Neuronal stem cell (in vitro differentiated cells): ENCODE data around the gene MYCBPAP.
A peak's percentile ranks its signal among the peaks of the same experiment; 100 is the strongest.

Source experiments
- DNase-seq: peaks from one replicate; pipeline ENCODE4 v3.0.0-alpha.2; 2013; ENCODE audit warnings: low spot score
- H2AFZ ChIP-seq: one replicate; pipeline ENCODE4 v1.6.1; 2013; ENCODE audit warnings: mild to moderate bottlenecking, low read length, inconsistent platforms
- H2AK5ac ChIP-seq: 2 replicates; pipeline ENCODE4 v1.6.1; 2013; ENCODE audit warnings: low read depth, mild to moderate bottlenecking, inconsistent platforms, low read length, moderate library complexity, mixed read lengths
- H2BK120ac ChIP-seq: 2 replicates; pipeline ENCODE4 v1.6.1; 2013; ENCODE audit warnings: low read depth, mild to moderate bottlenecking, inconsistent platforms, low read length, moderate library complexity, mixed read lengths
- H2BK12ac ChIP-seq: one replicate; pipeline ENCODE4 v1.6.1; 2013; ENCODE audit warnings: low read length, inconsistent platforms
- H2BK15ac ChIP-seq: 2 replicates; pipeline ENCODE4 v1.6.1; 2013; ENCODE audit warnings: mild to moderate bottlenecking, low read length, inconsistent platforms, mixed read lengths
- H2BK5ac ChIP-seq: one replicate; pipeline ENCODE4 v1.6.1; 2013; ENCODE audit warnings: inconsistent platforms, mild to moderate bottlenecking, low read length, moderate library complexity
- H3K14ac ChIP-seq: one replicate; pipeline ENCODE4 v1.6.1; 2013; ENCODE audit warnings: low read length, inconsistent platforms
- H3K18ac ChIP-seq: 2 replicates; pipeline ENCODE4 v1.6.1; 2013; ENCODE audit warnings: low read length, inconsistent platforms
- H3K23ac ChIP-seq: 2 replicates; pipeline ENCODE4 v1.6.1; 2013; ENCODE audit warnings: low read depth, mild to moderate bottlenecking, mixed read lengths, low read length, inconsistent platforms; ENCODE audit not compliant: poor library complexity
- H3K27ac ChIP-seq: replicated peaks from 3 replicates; pipeline ENCODE4 v1.5.1; 2013; ENCODE audit warnings: low read length, inconsistent platforms
- H3K27me3 ChIP-seq, 3 experiments: 2 replicates each; pipeline ENCODE4 v1.6.1; 2013; ENCODE audit warnings: low read length in 3 of 3, mild to moderate bottlenecking in 2 of 3, inconsistent platforms in 1 of 3, low read depth in 1 of 3, mixed read lengths in 1 of 3, moderate library complexity in 1 of 3; ENCODE audit not compliant: control insufficient read depth in 3 of 3, insufficient read depth in 3 of 3
- H3K36me3 ChIP-seq, 2 donors: replicated peaks in 1 of 2; 2 replicates each; pipeline ENCODE4 v1.6.1; 2013; ENCODE audit warnings: low read length in 2 of 2; ENCODE audit not compliant: control insufficient read depth in 2 of 2, insufficient read depth in 2 of 2
- H3K4ac ChIP-seq: 2 replicates; pipeline ENCODE4 v1.6.1; 2013; ENCODE audit warnings: inconsistent platforms, mild to moderate bottlenecking, low read length, moderate library complexity
- H3K4me1 ChIP-seq, 2 donors: 1 replicate in 1 of 2; 2 replicates in 1 of 2; pipeline ENCODE4 v1.6.1; 2013; ENCODE audit warnings: low read length in 2 of 2, low read depth in 1 of 2; ENCODE audit not compliant: control insufficient read depth in 2 of 2, insufficient read depth in 1 of 2
- H3K4me2 ChIP-seq: one replicate; pipeline ENCODE4 v1.6.1; 2013; ENCODE audit warnings: mild to moderate bottlenecking, low read length, inconsistent platforms; ENCODE audit not compliant: insufficient read depth, poor library complexity, severe bottlenecking
- H3K4me3 ChIP-seq, 2 donors: 2 replicates each; pipeline ENCODE4 v1.5.1; 2013; ENCODE audit warnings: low read length in 2 of 2, mild to moderate bottlenecking in 2 of 2, inconsistent platforms in 1 of 2, moderate library complexity in 1 of 2
- H3K79me1 ChIP-seq: one replicate; pipeline ENCODE4 v1.6.1; 2013; ENCODE audit warnings: low read depth, mild to moderate bottlenecking, inconsistent platforms, low read length, moderate library complexity
- H3K9ac ChIP-seq: one replicate; pipeline ENCODE4 v1.6.1; 2013; ENCODE audit warnings: mild to moderate bottlenecking, low read depth, low read length, inconsistent platforms; ENCODE audit not compliant: poor library complexity
- H3K9me3 ChIP-seq, 2 donors: replicated peaks in 1 of 2; 2 replicates each; pipeline versions ENCODE3 to v1.6.1; 2013; ENCODE audit warnings: low read length in 2 of 2, mild to moderate bottlenecking in 2 of 2, inconsistent platforms in 1 of 2, low read depth in 1 of 2, mixed read lengths in 1 of 2, moderate library complexity in 1 of 2; ENCODE audit not compliant: control insufficient read depth in 2 of 2, insufficient read depth in 1 of 2
- H4K8ac ChIP-seq: one replicate; pipeline ENCODE4 v1.6.1; 2013; ENCODE audit warnings: low read depth, mild to moderate bottlenecking, inconsistent platforms, low read length, moderate library complexity
- H4K91ac ChIP-seq: one replicate; pipeline ENCODE4 v1.6.1; 2013; ENCODE audit warnings: low read length, low read depth, mild to moderate bottlenecking, inconsistent platforms; ENCODE audit not compliant: poor library complexity
- WGBS, 2 donors: extraction: QIAGEN DNeasy Blood & Tissue Kit; methylation state at CpG; one replicate each; pipeline ENCODE4 v1.1.7; 2013; ENCODE audit warnings: missing lambda C conversion rate in 2 of 2, mixed read lengths in 1 of 2; ENCODE audit not compliant: insufficient read length in 2 of 2, insufficient replicate concordance in 1 of 2; ENCODE audit errors: extremely low coverage in 2 of 2; 5-methylcytosine and 5-hydroxymethylcytosine counted together

The MYCBPAP gene

DNA sequence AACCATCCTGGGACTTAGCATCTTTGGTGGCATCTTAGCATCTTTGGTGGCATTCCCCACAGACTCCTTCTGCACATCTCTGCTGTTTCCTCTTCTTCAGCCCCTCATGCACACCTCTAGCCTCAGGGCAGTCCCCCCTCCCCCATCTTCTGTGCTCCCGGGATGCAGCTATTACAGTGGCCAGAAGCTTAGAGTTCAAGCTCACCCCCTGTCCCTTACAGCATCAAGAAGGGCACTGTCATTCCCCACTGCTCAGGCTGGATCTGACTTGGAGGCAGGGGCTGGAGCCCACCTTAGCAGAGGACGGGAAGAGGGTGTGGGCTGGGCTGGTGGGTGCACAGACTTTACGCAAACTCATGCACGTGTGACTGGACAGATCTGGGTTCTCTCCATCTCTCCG, 24.9 kb downstream of the MYCBPAP start:
- H2BK5ac ChIP-seq, result peak overlapping the region; percentile 4
- WGBS, 2 donors, result no CpG with 5 or more reads among the region's 5 CpGs
- peaks cover 2 to 72% (median 26%) of the 10 kb centered on the region in 3 experiments for H3K27me3 ChIP-seq

DNA sequence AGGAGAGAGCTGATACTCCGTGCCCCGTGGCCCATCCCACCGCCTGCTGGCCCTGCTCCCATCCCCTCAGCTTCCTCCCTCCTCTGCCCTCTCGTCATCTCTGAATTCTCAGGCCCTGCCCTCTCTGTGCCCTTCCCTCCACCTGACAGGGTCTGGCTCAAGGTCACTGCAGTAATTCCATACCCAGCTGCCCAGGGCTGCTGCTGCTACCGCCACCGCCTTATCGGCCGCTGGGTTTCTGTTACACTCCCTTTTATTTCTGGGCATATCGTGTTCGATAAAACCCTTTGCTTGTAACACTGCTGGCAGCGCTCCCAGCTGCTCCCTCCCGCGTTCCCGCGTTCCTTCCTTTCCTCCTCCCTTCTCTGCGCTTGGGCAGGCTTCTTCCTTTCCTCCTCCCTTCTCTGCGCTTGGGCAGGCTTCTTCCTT, 25.5 kb downstream of the MYCBPAP start:
- peak overlapping the region; percentile 62 for H3K4me2 ChIP-seq
- H3K9me3 ChIP-seq, result no peaks in the 10 kb centered on the region
- WGBS, 2 donors, result no CpG with 5 or more reads among the region's 17 CpGs
- no peaks in the 10 kb centered on the region for H3K36me3 ChIP-seq
- H3K9ac ChIP-seq, result peak overlapping the region; percentile 0
- H3K27me3 ChIP-seq, result peaks cover 2 to 69% (median 26%) of the 10 kb centered on the region in 3 experiments
- no peaks in the 10 kb centered on the region for H3K79me1 ChIP-seq
- no peak overlapping the region for H4K91ac ChIP-seq
- no peak for DNase-seq
- H3K14ac ChIP-seq, result no peak overlapping the region
- no peak overlapping the region for H3K4me3 ChIP-seq
- H2BK5ac ChIP-seq, result peak overlapping the region; percentile 4
- H3K18ac ChIP-seq, result peak overlapping the region; percentile 81
- no peak overlapping the region for H2BK12ac ChIP-seq
- H3K27ac ChIP-seq, result no peak overlapping the region
- H3K4ac ChIP-seq, result no peak overlapping the region
- no peak overlapping the region for H2BK120ac ChIP-seq
- H3K4me1 ChIP-seq, result peaks cover 23 to 32% of the 10 kb centered on the region in 2 donors
- H3K23ac ChIP-seq, result no peak overlapping the region
- peak overlapping the region; percentile 62 for H2BK15ac ChIP-seq
- no peak overlapping the region for H2AK5ac ChIP-seq
- H4K8ac ChIP-seq, result no peak overlapping the region
- no peak overlapping the region for H2AFZ ChIP-seq

More for the DNA sequence above, 24.9 kb downstream of the MYCBPAP start:
- H2BK120ac ChIP-seq, result no peak overlapping the region
- no peak overlapping the region for H3K27ac ChIP-seq
- H3K4me3 ChIP-seq, result no peak overlapping the region
- H2BK15ac ChIP-seq, result peak overlapping the region; percentile 11
- no peak overlapping the region for H3K4ac ChIP-seq
- H2AFZ ChIP-seq, result no peak overlapping the region
- H3K18ac ChIP-seq, result peak overlapping the region; percentile 55
- no peak overlapping the region for H4K91ac ChIP-seq
- H3K9me3 ChIP-seq, result no peaks in the 10 kb centered on the region
- H3K23ac ChIP-seq, result no peak overlapping the region
- no peaks in the 10 kb centered on the region for H3K36me3 ChIP-seq
- H3K79me1 ChIP-seq, result no peaks in the 10 kb centered on the region
- no peak overlapping the region for H4K8ac ChIP-seq
- no peak overlapping the region for H2AK5ac ChIP-seq
- H3K9ac ChIP-seq, result peak overlapping the region; percentile 82
- H2BK12ac ChIP-seq, result no peak overlapping the region
- H3K4me2 ChIP-seq, result peak overlapping the region; percentile 93
- no peak overlapping the region for H3K14ac ChIP-seq
- no peak for DNase-seq
- peaks cover 21 to 27% of the 10 kb centered on the region in 2 donors for H3K4me1 ChIP-seq

DNA sequence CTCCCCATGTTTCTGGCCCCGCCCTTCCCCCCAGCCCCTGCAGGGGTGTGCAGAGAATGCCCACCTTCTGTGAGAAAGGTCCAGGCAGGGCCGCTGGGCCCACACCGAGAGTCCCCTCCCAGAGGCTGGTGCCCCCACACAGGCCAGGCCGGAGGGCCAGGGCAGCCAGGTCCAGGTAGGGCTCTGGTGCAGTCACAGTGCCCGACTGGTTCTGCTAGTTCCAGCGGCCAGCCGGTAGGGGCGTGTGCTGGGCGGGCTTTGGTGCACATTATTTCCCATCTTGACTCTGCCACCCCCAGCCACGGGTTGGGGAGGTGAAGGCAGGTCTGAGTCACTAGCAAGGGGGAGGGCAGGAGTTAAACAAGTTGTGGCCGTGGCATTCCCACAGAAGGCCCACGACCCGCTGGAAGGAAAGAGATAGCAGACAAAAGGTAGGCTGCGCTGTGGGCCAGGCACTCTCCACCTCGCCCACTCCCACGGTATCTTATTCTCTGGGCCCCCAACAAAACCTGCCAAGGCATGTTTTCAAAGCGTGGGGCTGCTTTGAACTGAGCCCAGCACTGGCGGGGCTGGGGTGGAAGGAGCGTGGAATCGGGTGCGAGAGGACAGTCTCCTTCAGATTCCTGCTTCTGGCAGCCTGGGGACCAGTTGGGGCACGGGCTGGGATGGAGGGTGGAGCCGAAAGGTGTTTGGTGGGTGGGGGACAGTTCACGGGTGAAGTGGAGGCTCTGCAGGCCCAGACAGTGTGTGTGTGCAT, 26.2 kb downstream of the MYCBPAP start:
- Histone ChIP-seq H3K27me3 (peaks cover 2 to 69% (median 26%) of the 10 kb centered on the region in 3 experiments), H3K79me1 (no peaks in the 10 kb centered on the region), H3K27ac (no peak overlapping the region), H2AFZ (no peak overlapping the region), H2BK5ac (peak overlapping the region; percentile 59), H2BK15ac (peak overlapping the region; percentile 62), H2BK12ac (no peak overlapping the region), H3K4me2 (no peak overlapping the region), H3K9ac (peak overlapping the region; percentile 26), H3K18ac (peak overlapping the region; percentile 91), H3K23ac (peak overlapping the region; percentile 48), H3K9me3 (no peaks in the 10 kb centered on the region), H3K4me3 (no peak overlapping the region), H3K36me3 (no peaks in the 10 kb centered on the region), H4K8ac (no peak overlapping the region), H3K14ac (peak overlapping the region; percentile 25), H3K4me1 (peaks cover 28 to 32% of the 10 kb centered on the region in 2 donors), H2AK5ac (peak overlapping the region; percentile 83), H2BK120ac (no peak overlapping the region), H4K91ac (no peak overlapping the region), H3K4ac (no peak overlapping the region)
- WGBS, 2 donors, result no CpG with 5 or more reads among the region's 24 CpGs
- DNase-seq, result no peak

DNA sequence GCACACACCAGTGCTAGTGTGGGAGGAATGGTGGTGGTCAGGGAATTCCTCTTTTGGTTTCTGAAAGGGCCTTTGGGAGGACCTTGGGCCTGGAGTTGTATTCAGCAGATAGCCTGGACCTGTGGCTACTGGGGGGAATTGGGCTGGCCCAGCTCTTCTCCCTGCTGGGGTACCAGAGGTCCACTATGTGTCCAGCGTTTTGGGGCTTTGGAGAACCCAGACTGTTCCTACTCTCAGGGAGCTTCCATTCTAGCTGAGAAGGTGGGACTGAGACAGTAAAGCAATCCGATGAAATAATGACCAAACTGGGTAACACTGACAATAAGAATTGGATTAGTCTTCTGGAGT, 26.7 kb downstream of the MYCBPAP start:
- Histone ChIP-seq H3K18ac (peak overlapping the region; percentile 91), H3K9ac (no peak overlapping the region), H2AK5ac (peak overlapping the region; percentile 83), H3K4me2 (no peak overlapping the region), H3K27me3 (peaks cover 2 to 66% (median 26%) of the 10 kb centered on the region in 3 experiments), H3K36me3 (no peaks in the 10 kb centered on the region), H3K14ac (no peak overlapping the region), H2BK15ac (peak overlapping the region; percentile 62), H2BK12ac (no peak overlapping the region), H2BK5ac (no peak overlapping the region), H3K23ac (no peak overlapping the region), H2AFZ (no peak overlapping the region), H3K27ac (no peak overlapping the region), H3K4ac (no peak overlapping the region), H2BK120ac (no peak overlapping the region), H4K8ac (no peak overlapping the region), H3K4me1 (peaks cover 28 to 34% of the 10 kb centered on the region in 2 donors), H3K79me1 (no peaks in the 10 kb centered on the region), H3K4me3 (no peak overlapping the region), H4K91ac (no peak overlapping the region), H3K9me3 (no peaks in the 10 kb centered on the region)
- no CpG with 5 or more reads among the region's 2 CpGs for WGBS, 2 donors
- no peak for DNase-seq
